SK-N-MC (cell line): ENCODE data around the gene SRPK3.

Source experiments
- DNase-seq: peaks from one replicate; pipeline ENCODE4 v3.0.0-alpha.2; 2011; ENCODE audit warnings: low read depth, low spot score
- H3K27ac ChIP-seq: fragments of 200-600 bp; sonication (generic); 2 replicates; pipeline ENCODE4 v1.5.1; 2016; ENCODE audit warnings: mixed run types
- H3K36me3 ChIP-seq: fragments of 200-600 bp; sonication (generic); 2 replicates; pipeline ENCODE4 v1.6.1; 2017; ENCODE audit warnings: antibody characterized with exemption, low read length, mixed read lengths; ENCODE audit not compliant: insufficient read depth
- H3K4me3 ChIP-seq: fragments of 200-600 bp; sonication (generic); 2 replicates; pipeline ENCODE4 v1.5.1; 2016
- H3K9ac ChIP-seq: fragments of 200-600 bp; sonication (generic); 2 replicates; pipeline ENCODE4 v1.8.0; 2017; ENCODE audit warnings: mixed run types, mixed read lengths; ENCODE audit not compliant: insufficient read length
- H3K9me3 ChIP-seq: fragments of 200-600 bp; sonication (generic); 2 replicates; pipeline ENCODE4 v1.6.1; 2017; ENCODE audit warnings: low read depth, mild to moderate bottlenecking, antibody characterized with exemption, low read length, moderate library complexity, mixed read lengths
- EZH2 ChIP-seq: fragments of 200-600 bp; sonication (generic); IDR thresholded peaks from one replicate; pipeline ENCODE4 v1.6.1; 2017; ENCODE audit warnings: antibody characterized with exemption
- FOXP2 ChIP-seq: optimal IDR thresholded peaks from 2 replicates; pipeline ENCODE3; 2011; ENCODE audit warnings: mild to moderate bottlenecking, moderate library complexity; ENCODE audit not compliant: insufficient read depth; ENCODE audit errors: extremely low read length, control extremely low read depth
- POLR2AphosphoS5 ChIP-seq: IDR thresholded peaks from 2 replicates; pipeline ENCODE4 v1.6.1; 2012; ENCODE audit warnings: mild to moderate bottlenecking, low read depth, low read length, borderline replicate concordance

SRPK3 gene

DNA sequence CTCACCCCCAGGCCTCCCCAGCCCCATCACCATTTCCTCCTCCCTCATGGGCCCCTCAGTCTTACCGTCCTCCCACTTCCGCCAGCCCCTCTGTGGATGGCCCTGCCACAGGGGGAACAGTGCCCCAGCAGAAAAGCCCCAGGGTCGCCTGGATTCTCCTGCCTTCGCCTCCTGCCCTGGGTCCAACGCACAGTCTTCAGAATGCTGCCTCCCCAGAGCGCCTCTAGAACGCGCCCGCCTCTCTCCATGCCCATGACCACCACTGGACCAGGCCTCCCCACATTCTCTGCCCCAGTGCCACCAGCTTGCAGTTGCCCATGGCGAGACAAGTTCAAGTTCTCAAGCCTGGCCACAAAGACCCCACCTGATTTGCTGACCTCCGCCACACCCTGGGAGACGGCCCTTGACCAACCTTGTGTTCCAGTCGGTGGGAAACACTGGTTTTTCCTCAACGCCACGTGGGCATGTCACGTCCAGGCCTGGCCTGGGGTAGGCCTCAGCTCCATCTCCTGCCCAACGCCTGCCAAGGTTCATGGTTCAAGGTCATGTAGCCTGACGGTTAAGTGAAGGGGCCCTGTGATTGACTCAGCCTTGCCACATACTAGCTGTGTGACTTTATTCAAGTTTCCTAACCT, 17.4 kb upstream of the SRPK3 start:
- H3K9me3 ChIP-seq = no peaks in the 10 kb centered on the region
- DNase-seq = no peak
- no peak overlapping the region for H3K27ac ChIP-seq
- H3K9ac ChIP-seq = no peak overlapping the region
- H3K36me3 ChIP-seq = no peaks in the 10 kb centered on the region
- no peak for TF ChIP-seq EZH2
- TF ChIP-seq FOXP2 = no peak
- TF ChIP-seq POLR2AphosphoS5 = no peak
- H3K4me3 ChIP-seq = no peak overlapping the region

DNA sequence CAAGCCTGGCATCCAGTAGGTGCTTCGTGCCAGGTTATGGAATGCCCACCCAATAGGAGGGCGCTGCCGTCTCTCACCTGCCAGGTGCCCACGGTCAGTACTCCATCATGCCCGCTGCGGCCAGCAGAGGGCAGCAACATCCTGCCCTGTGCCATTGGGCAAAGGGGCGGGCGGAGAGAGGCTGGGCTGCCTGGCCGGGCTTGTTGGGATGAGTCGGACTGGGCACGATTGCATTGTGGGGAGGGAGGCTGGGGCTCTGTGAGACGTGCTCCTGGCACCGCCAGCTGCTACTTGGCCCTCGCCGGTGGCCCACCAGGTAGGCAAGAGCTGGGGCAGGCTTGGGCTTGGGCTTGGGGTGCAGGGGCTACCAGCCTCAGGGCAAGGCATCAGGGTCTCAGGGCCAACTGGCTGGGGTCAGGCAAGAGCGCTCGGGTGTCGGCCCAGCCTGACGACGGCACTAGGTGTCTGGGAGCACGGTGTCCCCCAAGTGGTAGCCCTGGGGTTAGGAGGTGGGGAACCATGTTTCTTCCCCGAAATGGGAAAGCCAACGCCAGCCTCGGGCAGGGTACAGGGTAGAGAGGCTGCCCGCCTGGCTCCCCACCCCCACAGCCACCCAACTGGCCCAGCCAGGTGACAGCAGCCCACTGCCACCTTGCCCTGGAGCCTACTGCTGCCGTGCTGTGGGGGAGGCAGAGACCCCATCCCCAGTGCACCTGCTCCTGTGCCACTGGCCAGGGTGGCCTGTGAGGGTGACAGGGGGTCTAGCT, 16.7 kb upstream of the SRPK3 start, which contains the start of gene PLXNB3:
PLXNB3 (plus strand) TSS at position 261 of the 767 bp plus-strand sequence. CDS start 1,287 bp downstream, outside the sequence.
- H3K27ac ChIP-seq = no peak within 1 kb of the TSS
- H3K4me3 ChIP-seq = no peak within 1 kb of the TSS; the same call in 1 of the 2 replicates
- TF ChIP-seq EZH2 = no peak
- no peak for TF ChIP-seq FOXP2
- no peak for TF ChIP-seq POLR2AphosphoS5

DNA sequence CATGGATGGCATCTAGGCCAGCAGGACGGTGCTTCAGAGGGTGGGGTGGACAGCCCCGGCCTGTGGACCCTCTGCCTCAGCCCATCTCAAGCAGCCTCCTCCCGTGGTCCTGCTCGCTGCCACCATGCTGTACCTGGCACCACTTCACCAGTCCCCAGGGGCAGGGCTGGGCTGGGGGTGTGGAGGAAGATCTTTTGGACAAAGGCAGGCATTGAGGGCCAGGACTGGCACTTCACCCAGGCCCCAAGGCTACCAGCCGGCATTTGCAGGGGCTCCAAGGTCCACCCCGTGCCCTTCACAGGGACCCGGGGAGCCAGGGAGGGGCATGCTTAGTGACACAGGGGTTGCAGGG, 16.1 kb upstream of the SRPK3 start:
- Histone ChIP-seq H3K9ac (no peak overlapping the region), H3K27ac (no peak overlapping the region), H3K36me3 (no peaks in the 10 kb centered on the region), H3K4me3 (no peak overlapping the region), H3K9me3 (no peaks in the 10 kb centered on the region)
- TF ChIP-seq FOXP2 = no peak
- TF ChIP-seq EZH2 = no peak
- no peak for TF ChIP-seq POLR2AphosphoS5
- no peak for DNase-seq

More for the DNA sequence above, 16.7 kb upstream of the SRPK3 start, which contains the start of gene PLXNB3:
- Histone ChIP-seq H3K36me3 (no peaks in the 10 kb centered on the region), H3K9me3 (no peaks in the 10 kb centered on the region), H3K9ac (no peak within 1 kb of the TSS)
- no peak for DNase-seq

DNA sequence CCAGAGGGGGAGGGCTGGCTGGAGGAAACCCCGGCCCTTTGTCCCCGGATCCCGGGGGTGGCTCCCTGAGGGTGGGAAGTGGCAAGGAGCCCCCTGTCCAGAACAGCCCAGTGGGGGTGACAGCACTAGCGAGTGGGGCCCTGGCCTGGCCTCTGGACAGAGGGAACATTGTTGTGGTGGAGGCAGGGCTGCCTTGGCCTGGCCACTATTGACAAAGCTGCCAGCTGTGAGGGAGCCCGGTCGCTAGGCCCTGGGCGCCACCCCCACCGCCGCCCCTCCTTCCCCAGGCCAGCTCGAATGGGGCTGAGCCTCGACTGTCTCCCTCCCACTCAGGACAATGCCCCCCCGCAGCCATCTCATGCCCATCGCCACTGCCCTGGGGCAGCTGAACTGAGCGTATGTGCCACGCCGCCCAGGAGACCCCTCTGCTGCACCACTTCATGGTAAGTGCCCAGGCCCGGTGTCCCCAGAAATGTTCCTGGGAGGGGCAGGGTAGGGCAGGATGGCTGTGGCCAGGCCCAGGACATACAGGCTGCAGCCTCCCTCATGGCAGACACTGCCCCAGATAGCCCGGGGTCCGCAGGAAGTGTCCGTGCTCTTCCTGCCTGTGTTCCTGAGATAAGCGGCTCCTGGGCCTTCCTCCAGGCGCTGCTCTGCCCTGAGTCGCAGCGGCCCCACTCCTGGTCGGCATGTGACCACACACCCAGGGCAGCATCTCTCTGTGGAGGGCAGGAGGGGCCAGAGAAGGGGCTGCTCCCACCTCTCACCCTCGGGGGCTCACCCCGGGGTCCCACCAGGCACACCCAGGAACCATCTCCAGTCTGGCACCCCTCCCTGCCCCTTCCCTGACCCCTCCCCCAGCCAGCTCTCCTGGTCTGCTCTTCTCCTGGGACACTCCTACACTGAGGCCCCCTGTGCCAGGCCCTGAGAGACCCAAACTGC, 15.4 kb upstream of the SRPK3 start:
- TF ChIP-seq EZH2 (no peak), FOXP2 (no peak), POLR2AphosphoS5 (no peak)
- no peaks in the 10 kb centered on the region for H3K9me3 ChIP-seq
- no peak for DNase-seq
- no peaks in the 10 kb centered on the region for H3K36me3 ChIP-seq
- no peak overlapping the region for H3K9ac ChIP-seq
- H3K27ac ChIP-seq = no peak overlapping the region
- 0 out of 2 replicates have a peak overlapping the region, but pooled peaks have one; percentile 12 for H3K4me3 ChIP-seq

DNA sequence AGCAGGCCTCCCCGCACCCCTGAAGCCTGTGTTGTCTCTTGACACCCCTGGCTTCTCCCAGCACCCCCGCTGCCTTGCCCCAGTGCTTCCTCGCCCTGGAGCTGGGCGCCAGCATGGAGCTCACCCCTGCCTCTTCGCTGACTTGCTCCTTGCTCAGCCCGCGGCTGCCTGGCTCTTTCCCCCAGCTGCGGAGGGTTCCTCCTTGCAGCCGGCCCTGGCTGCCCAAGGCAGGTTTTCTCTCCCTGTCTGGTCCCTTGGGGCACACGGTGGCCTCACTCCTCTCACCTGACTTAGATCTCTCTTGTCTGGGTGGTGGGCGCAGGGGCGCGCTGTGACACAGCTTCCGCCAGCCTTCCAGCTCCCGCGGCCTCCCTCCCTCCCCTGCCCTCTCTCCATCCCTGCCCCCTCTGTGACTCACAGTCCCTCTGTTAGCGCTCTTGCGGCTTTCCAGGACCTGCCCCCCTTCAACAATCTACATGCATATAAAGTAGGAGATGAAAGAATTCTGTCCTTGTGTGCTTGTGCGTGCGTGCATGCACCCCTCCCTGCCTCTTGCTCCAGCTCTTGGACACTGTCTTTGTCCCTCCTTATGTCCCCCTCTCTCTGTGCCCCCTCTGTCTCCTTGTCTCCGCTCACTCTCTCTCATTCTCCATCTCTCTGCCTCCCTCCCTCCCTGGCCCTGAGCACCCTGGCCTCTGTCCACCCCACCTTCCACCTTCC, 14.6 kb upstream of the SRPK3 start:
- H3K36me3 ChIP-seq = no peaks in the 10 kb centered on the region
- DNase-seq = no peak
- no peak overlapping the region for H3K9ac ChIP-seq
- TF ChIP-seq POLR2AphosphoS5 = no peak
- TF ChIP-seq EZH2 = no peak
- no peak for TF ChIP-seq FOXP2
- 0 out of 2 replicates have a peak overlapping the region, but pooled peaks have one; percentile 12 for H3K4me3 ChIP-seq
- no peaks in the 10 kb centered on the region for H3K9me3 ChIP-seq
- H3K27ac ChIP-seq = no peak overlapping the region

DNA sequence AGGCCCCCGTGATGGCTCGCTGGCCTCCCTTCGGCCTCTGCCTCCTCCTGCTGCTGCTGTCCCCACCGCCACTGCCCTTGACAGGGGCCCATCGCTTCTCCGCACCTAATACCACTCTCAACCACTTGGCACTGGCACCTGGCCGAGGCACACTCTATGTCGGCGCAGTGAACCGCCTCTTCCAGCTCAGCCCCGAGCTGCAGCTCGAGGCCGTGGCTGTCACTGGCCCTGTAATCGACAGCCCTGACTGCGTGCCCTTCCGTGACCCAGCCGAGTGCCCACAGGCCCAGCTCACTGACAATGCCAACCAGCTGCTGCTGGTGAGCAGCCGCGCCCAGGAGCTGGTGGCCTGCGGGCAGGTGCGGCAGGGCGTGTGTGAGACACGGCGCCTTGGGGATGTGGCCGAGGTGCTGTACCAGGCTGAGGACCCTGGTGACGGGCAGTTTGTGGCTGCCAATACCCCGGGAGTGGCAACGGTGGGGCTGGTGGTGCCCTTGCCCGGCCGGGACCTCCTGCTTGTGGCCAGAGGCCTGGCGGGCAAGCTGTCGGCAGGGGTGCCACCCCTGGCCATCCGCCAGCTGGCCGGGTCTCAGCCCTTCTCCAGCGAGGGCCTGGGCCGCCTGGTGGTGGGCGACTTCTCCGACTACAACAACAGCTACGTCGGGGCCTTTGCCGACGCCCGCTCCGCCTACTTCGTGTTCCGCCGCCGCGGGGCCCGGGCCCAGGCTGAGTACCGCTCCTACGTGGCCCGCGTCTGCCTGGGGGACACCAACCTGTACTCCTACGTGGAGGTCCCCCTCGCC, 13.8 kb upstream of the SRPK3 start:
- DNase-seq = no peak
- H3K9ac ChIP-seq = no peak overlapping the region
- H3K27ac ChIP-seq = no peak overlapping the region
- no peaks in the 10 kb centered on the region for H3K9me3 ChIP-seq
- no peaks in the 10 kb centered on the region for H3K36me3 ChIP-seq
- no peak overlapping the region for H3K4me3 ChIP-seq
- no peak for TF ChIP-seq POLR2AphosphoS5

DNA sequence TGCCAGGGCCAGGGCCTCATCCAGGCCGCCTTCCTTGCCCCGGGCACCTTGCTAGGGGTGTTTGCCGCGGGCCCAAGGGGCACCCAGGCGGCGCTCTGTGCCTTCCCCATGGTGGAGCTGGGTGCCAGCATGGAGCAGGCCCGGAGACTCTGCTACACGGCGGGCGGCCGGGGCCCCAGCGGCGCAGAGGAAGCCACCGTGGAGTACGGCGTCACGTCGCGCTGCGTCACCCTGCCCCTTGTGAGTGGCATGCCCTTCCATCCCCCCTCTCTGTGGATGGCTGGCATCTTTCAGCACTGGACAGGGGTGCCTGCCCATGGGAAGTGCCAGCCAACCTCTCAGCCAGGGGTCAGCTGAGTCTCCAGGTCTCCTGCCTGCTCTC, 13.2 kb upstream of the SRPK3 start:
- DNase-seq = no peak
- Histone ChIP-seq H3K36me3 (no peaks in the 10 kb centered on the region), H3K4me3 (no peak overlapping the region), H3K9ac (no peak overlapping the region), H3K27ac (no peak overlapping the region), H3K9me3 (no peaks in the 10 kb centered on the region)
- TF ChIP-seq POLR2AphosphoS5 (no peak), EZH2 (no peak), FOXP2 (no peak)
